ENCODE measurements around the gene CPXM1.

DNA sequence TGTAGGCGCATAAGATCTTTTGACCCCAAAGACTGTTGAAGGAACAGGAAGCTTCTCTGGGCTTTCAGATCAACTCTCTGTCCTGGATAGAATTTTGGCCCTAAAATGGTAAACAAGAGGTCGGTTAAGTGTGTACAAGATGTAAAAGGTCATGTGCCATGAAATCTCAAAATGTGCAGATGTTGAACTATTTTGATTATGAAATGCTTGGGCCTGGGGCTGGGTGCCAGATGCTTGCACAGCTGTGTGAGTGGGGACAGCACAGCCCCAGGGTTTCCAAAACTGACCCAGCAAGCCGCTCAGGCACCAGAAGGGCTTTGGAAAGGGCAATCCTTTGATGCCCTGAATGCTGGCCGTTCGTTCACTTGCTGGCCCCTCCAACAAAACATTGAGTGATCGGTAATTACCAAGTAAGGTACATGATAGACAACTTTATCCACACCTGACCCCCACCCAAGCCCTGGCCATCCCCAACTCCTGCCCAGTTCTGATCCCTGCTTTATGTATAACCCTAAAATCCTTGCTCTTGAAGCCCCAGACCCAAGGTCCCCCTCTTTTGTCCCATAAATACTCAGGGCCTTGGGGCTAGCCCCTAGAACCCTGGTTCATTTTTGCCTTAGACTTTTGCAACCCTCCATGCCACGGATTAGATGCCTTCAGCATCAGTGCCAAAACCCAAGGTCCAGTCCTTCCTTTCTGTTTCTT lies 17.6 kb upstream of the CPXM1 start:
- TF ChIP-seq, protein P1, sequence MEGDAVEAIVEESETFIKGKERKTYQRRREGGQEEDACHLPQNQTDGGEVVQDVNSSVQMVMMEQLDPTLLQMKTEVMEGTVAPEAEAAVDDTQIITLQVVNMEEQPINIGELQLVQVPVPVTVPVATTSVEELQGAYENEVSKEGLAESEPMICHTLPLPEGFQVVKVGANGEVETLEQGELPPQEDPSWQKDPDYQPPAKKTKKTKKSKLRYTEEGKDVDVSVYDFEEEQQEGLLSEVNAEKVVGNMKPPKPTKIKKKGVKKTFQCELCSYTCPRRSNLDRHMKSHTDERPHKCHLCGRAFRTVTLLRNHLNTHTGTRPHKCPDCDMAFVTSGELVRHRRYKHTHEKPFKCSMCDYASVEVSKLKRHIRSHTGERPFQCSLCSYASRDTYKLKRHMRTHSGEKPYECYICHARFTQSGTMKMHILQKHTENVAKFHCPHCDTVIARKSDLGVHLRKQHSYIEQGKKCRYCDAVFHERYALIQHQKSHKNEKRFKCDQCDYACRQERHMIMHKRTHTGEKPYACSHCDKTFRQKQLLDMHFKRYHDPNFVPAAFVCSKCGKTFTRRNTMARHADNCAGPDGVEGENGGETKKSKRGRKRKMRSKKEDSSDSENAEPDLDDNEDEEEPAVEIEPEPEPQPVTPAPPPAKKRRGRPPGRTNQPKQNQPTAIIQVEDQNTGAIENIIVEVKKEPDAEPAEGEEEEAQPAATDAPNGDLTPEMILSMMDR (conservative IDR thresholded peaks at IDR 0.05; ENCODE audit: low read length): no peak
- TF ChIP-seq EZH2phosphoT487 (IDR thresholded peaks at IDR 0.05; ENCODE audit: borderline replicate concordance): no peak

Data from Loucy (cell line).